H9 (cell line): ENCODE results near the gene AKR7A2. TPM values are rescaled to one million over a fixed set of nuclear protein-coding genes. Genes with fewer than 3 reads are reported as not detected.

Experiments
- DNase-seq: peaks from one replicate; pipeline ENCODE4 v3.0.0-alpha.2; 2017
- H2AFZ ChIP-seq: one replicate; pipeline ENCODE4 v1.6.1; 2013; ENCODE audit warnings: mild to moderate bottlenecking, low read length, control low read depth, moderate library complexity
- H2AK5ac ChIP-seq: 2 replicates; pipeline ENCODE4 v1.6.1; 2013; ENCODE audit warnings: low read length, control low read depth, mixed read lengths; ENCODE audit not compliant: insufficient read length
- H2BK120ac ChIP-seq: one replicate; pipeline ENCODE4 v1.6.1; 2013; ENCODE audit warnings: low read depth, mild to moderate bottlenecking, low read length, control low read depth, inconsistent platforms; ENCODE audit not compliant: poor library complexity, severe bottlenecking
- H2BK12ac ChIP-seq: 2 replicates; pipeline ENCODE4 v1.6.1; 2013; ENCODE audit warnings: low read length, control low read depth, mixed read lengths, low read depth; ENCODE audit not compliant: insufficient read length
- H2BK15ac ChIP-seq: 2 replicates; pipeline ENCODE4 v1.6.1; 2013; ENCODE audit warnings: low read depth, low read length, control low read depth
- H2BK20ac ChIP-seq: one replicate; pipeline ENCODE4 v1.6.1; 2013; ENCODE audit warnings: low read depth, mild to moderate bottlenecking, low read length, control low read depth, inconsistent platforms; ENCODE audit not compliant: poor library complexity, severe bottlenecking
- H2BK5ac ChIP-seq: 2 replicates; pipeline ENCODE4 v1.6.1; 2013; ENCODE audit warnings: low read length, control low read depth, mixed read lengths; ENCODE audit not compliant: insufficient read length
- H3K14ac ChIP-seq: 2 replicates; pipeline ENCODE4 v1.6.1; 2013; ENCODE audit warnings: low read length, control low read depth; ENCODE audit not compliant: insufficient read depth
- H3K18ac ChIP-seq: 2 replicates; pipeline ENCODE4 v1.6.1; 2013; ENCODE audit warnings: low read depth, mild to moderate bottlenecking, mixed read lengths, low read length, control low read depth; ENCODE audit not compliant: insufficient read length
- H3K23ac ChIP-seq: 2 replicates; pipeline ENCODE4 v1.6.1; 2013; ENCODE audit warnings: low read length, control low read depth, mixed read lengths, low read depth; ENCODE audit not compliant: insufficient read length
- H3K23me2 ChIP-seq: 2 replicates; pipeline ENCODE4 v1.6.1; 2013; ENCODE audit warnings: low read depth, mild to moderate bottlenecking, mixed read lengths, low read length, control low read depth; ENCODE audit not compliant: insufficient read length, poor library complexity, severe bottlenecking
- H3K27ac ChIP-seq: 2 replicates; pipeline ENCODE4 v1.5.1; 2013; ENCODE audit warnings: low read length, control low read depth, mixed read lengths, low read depth; ENCODE audit not compliant: insufficient read length
- H3K27me3 ChIP-seq: 2 replicates; pipeline ENCODE4 v1.6.1; 2013; ENCODE audit warnings: low read length, control low read depth, inconsistent platforms; ENCODE audit not compliant: insufficient read depth
- H3K4ac ChIP-seq: 2 replicates; pipeline ENCODE4 v1.6.1; 2013; ENCODE audit warnings: low read depth, mild to moderate bottlenecking, control low read depth, inconsistent platforms, low read length, moderate library complexity
- H3K4me1 ChIP-seq: 2 replicates; pipeline ENCODE4 v1.6.1; 2013; ENCODE audit warnings: low read length, control low read depth, inconsistent platforms; ENCODE audit not compliant: insufficient read depth
- H3K4me2 ChIP-seq: 2 replicates; pipeline ENCODE4 v1.6.1; 2013; ENCODE audit warnings: low read length, control low read depth, mixed read lengths; ENCODE audit not compliant: insufficient read length, insufficient read depth
- H3K56ac ChIP-seq: 2 replicates; pipeline ENCODE4 v1.6.1; 2013; ENCODE audit warnings: low read depth, mild to moderate bottlenecking, mixed read lengths, low read length, control low read depth; ENCODE audit not compliant: insufficient read length
- H3K79me1 ChIP-seq: 2 replicates; pipeline ENCODE4 v1.6.1; 2013; ENCODE audit warnings: low read depth, mild to moderate bottlenecking, moderate library complexity, low read length, control low read depth, inconsistent platforms; ENCODE audit not compliant: insufficient read depth, poor library complexity, severe bottlenecking
- H3K79me2 ChIP-seq: 2 replicates; pipeline ENCODE4 v1.6.1; 2013; ENCODE audit warnings: low read length, control low read depth, inconsistent platforms; ENCODE audit not compliant: insufficient read depth
- H3K9ac ChIP-seq: 2 replicates; pipeline ENCODE4 v1.6.1; 2013; ENCODE audit warnings: low read length, control low read depth, mixed read lengths; ENCODE audit not compliant: insufficient read length; ENCODE audit errors: extremely low read depth
- H3K9me3 ChIP-seq: one replicate; pipeline ENCODE4 v1.6.1; 2013; ENCODE audit warnings: low read depth, low read length, inconsistent platforms; ENCODE audit not compliant: control insufficient read depth
- H3T11ph ChIP-seq: one replicate; pipeline ENCODE4 v1.6.1; 2013; ENCODE audit warnings: mild to moderate bottlenecking, low read length, control low read depth, inconsistent platforms
- H4K20me1 ChIP-seq: one replicate; pipeline ENCODE4 v1.6.1; 2013; ENCODE audit not compliant: control insufficient read depth, insufficient read length, insufficient read depth
- H4K5ac ChIP-seq: 2 replicates; pipeline ENCODE4 v1.6.1; 2013; ENCODE audit warnings: low read depth, mild to moderate bottlenecking, mixed read lengths, low read length, control low read depth; ENCODE audit not compliant: insufficient read length
- H4K8ac ChIP-seq: replicated peaks from 2 replicates; pipeline ENCODE4 v1.6.1; 2013; ENCODE audit warnings: low read length, control low read depth, mixed read lengths, low read depth; ENCODE audit not compliant: insufficient read length
- H4K91ac ChIP-seq: 2 replicates; pipeline ENCODE4 v1.6.1; 2013; ENCODE audit warnings: low read depth, mild to moderate bottlenecking, moderate library complexity, mixed read lengths, low read length, control low read depth; ENCODE audit not compliant: insufficient read length
- H3K27ac Mint-ChIP-seq, 3 experiments: 2 replicates in 2 of 3; 3 replicates in 1 of 3; pipeline ENCODE4 v1.8.0; 2020 to 2021; ENCODE audit warnings: mixed read lengths in 3 of 3, mild to moderate bottlenecking in 1 of 3, moderate library complexity in 1 of 3
- H3K27me3 Mint-ChIP-seq: 2 replicates; pipeline ENCODE4 v1.8.0; 2021; ENCODE audit warnings: low read depth, mild to moderate bottlenecking, moderate library complexity, mixed read lengths
- H3K36me3 Mint-ChIP-seq, 3 experiments: 2 replicates in 2 of 3; 3 replicates in 1 of 3; pipeline ENCODE4 v1.8.0; 2020 to 2021; ENCODE audit warnings: low read depth in 3 of 3, mixed read lengths in 3 of 3; ENCODE audit not compliant: insufficient read depth in 1 of 3
- H3K4me1 Mint-ChIP-seq, 2 experiments: 2 replicates each; pipeline ENCODE4 v1.8.0; 2020; ENCODE audit warnings: mixed read lengths in 2 of 2
- H3K4me3 Mint-ChIP-seq, 2 experiments: 2 replicates in 1 of 2; 3 replicates in 1 of 2; pipeline ENCODE4 v1.8.0; 2020 to 2021; ENCODE audit warnings: mild to moderate bottlenecking in 2 of 2, mixed read lengths in 2 of 2, moderate library complexity in 1 of 2
- H3K9me3 Mint-ChIP-seq, 2 experiments: 2 replicates in 1 of 2; 3 replicates in 1 of 2; pipeline ENCODE4 v1.8.0; 2020; ENCODE audit warnings: mild to moderate bottlenecking in 2 of 2, mixed read lengths in 2 of 2, moderate library complexity in 1 of 2
- WGBS: extraction: QIAGEN DNeasy Blood & Tissue Kit; methylation state at CpG from one replicate; pipeline ENCODE4 v1.1.7; 2013; ENCODE audit warnings: missing lambda C conversion rate, low lambda C conversion rate, mixed read lengths; ENCODE audit not compliant: insufficient read length; ENCODE audit errors: extremely low coverage; 5-methylcytosine and 5-hydroxymethylcytosine counted together
- total RNA-seq: library from RNA; stranded (reverse); gene quantifications from 2 replicates; pipeline ENCODE4 v1.2.1, GENCODE V29; 2021
- TF ChIP-seq, protein P1 (sequence below): fragments of 200-600 bp; sonication (generic); conservative IDR thresholded peaks from 3 replicates; pipeline ENCODE4 v1.8.0; 2021; ENCODE audit warnings: antibody characterized with exemption, mild to moderate bottlenecking

Gene AKR7A2
- total RNA-seq, 1 experiment from 2014 or later, result 50.3 TPM

DNA sequence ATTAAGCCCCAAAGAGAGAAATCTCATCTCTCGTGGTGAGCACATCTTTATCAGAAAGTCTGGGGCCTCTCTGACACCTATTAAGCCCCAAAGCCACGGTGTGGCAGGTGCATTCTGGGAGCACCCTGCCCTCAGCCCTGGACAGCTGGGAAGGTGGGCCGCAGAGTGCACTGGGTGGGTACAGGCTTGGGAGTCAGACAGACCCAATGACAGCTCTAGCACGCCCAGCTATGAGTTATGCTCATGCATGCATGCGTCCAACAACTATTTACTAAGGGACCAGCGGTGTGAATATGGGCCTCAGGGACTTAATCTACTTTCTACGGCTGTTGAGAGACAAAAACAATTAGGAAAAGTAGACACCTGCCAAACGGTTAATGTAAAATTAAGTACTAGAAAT, 46.8 kb upstream of the AKR7A2 start:
- H4K8ac ChIP-seq, result no peak overlapping the region
- Mint-ChIP-seq H3K27me3 (peaks cover 1% of the 10 kb centered on the region; the same call in 1 of the 2 replicates), H3K27ac (no peak overlapping the region), H3K4me3 (no peak overlapping the region), H3K9me3 (no peaks in the 10 kb centered on the region), H3K4me1 (peaks cover 26 to 30% of the 10 kb centered on the region in 2 experiments), H3K36me3 (peaks cover 20 to 36% (median 34%) of the 10 kb centered on the region in 3 experiments)
- H3K9ac ChIP-seq, result no peak overlapping the region
- TF ChIP-seq, protein P1, sequence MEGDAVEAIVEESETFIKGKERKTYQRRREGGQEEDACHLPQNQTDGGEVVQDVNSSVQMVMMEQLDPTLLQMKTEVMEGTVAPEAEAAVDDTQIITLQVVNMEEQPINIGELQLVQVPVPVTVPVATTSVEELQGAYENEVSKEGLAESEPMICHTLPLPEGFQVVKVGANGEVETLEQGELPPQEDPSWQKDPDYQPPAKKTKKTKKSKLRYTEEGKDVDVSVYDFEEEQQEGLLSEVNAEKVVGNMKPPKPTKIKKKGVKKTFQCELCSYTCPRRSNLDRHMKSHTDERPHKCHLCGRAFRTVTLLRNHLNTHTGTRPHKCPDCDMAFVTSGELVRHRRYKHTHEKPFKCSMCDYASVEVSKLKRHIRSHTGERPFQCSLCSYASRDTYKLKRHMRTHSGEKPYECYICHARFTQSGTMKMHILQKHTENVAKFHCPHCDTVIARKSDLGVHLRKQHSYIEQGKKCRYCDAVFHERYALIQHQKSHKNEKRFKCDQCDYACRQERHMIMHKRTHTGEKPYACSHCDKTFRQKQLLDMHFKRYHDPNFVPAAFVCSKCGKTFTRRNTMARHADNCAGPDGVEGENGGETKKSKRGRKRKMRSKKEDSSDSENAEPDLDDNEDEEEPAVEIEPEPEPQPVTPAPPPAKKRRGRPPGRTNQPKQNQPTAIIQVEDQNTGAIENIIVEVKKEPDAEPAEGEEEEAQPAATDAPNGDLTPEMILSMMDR, result no peak
- H4K20me1 ChIP-seq, result no peaks in the 10 kb centered on the region
- no CpG with 5 or more reads among the region's 8 CpGs for WGBS
- no peak overlapping the region for H2BK20ac ChIP-seq
- no peak overlapping the region for H2BK120ac ChIP-seq
- no peak overlapping the region for H2AK5ac ChIP-seq
- no peak overlapping the region for H3K23ac ChIP-seq
- H4K91ac ChIP-seq, result no peak overlapping the region
- H3K79me1 ChIP-seq, result peaks cover 4% of the 10 kb centered on the region
- no peak overlapping the region for H2AFZ ChIP-seq
- no peak overlapping the region for H3K27ac ChIP-seq
- H3K18ac ChIP-seq, result no peak overlapping the region
- no peak overlapping the region for H3K14ac ChIP-seq
- no peaks in the 10 kb centered on the region for H3K23me2 ChIP-seq
- no peak overlapping the region for H3K4ac ChIP-seq
- 0 out of 2 replicates have a peak, but pooled peaks cover 3% of the 10 kb centered on the region for H3K4me1 ChIP-seq
- no peak overlapping the region for H2BK5ac ChIP-seq
- H3K56ac ChIP-seq, result no peak overlapping the region
- no peak overlapping the region for H2BK15ac ChIP-seq
- no peaks in the 10 kb centered on the region for H3K9me3 ChIP-seq
- H3K4me2 ChIP-seq, result no peak overlapping the region
- H3K79me2 ChIP-seq, result peaks cover 4% of the 10 kb centered on the region; the same call in 1 of the 2 replicates
- H4K5ac ChIP-seq, result no peak overlapping the region
- H2BK12ac ChIP-seq, result no peak overlapping the region
- no peak for DNase-seq
- no peaks in the 10 kb centered on the region for H3K27me3 ChIP-seq
- H3T11ph ChIP-seq, result no peak overlapping the region
